H1 (cell line): ENCODE data around the gene CKAP4. TPM values are rescaled to one million over a fixed set of nuclear protein-coding genes. Genes with fewer than 3 reads are reported as not detected.
A peak's percentile ranks its signal among the peaks of the same experiment; 100 is the strongest.

Experiments used
- CTCF ChIA-PET: fragments of 300-600 bp; sonication (Branson Sonifier 250); formaldehyde crosslinking; loops from one replicate; lab custom pipeline; 2021; ENCODE audit not compliant: partially characterized antibody; lab: Charles Lee
- POLR2A ChIA-PET: fragments of 300-600 bp; sonication (Branson Sonifier 250); formaldehyde crosslinking; loops from one replicate; lab custom pipeline; 2021; ENCODE audit warnings: inconsistent platforms; ENCODE audit not compliant: partially characterized antibody; lab: Charles Lee
- DNase-seq, 2 experiments: peaks; one replicate each; pipeline versions ENCODE4 v3.0.0 to v3.0.0-alpha.2; 2010 to 2022; ENCODE audit warnings: low spot score in 2 of 2, low read depth in 1 of 2, mixed read lengths in 1 of 2
- FAIRE-seq: peaks from 2 replicates; lab custom pipeline; 2011; peaks lifted over from hg19 to GRCh38; lab: Jason Lieb, UNC
- H2AFZ ChIP-seq: 2 replicates; pipeline ENCODE4 v1.8.1; 2012; ENCODE audit warnings: low read length, inconsistent platforms
- H2AK5ac ChIP-seq: 2 replicates; pipeline ENCODE4 v1.6.1; 2013; ENCODE audit warnings: low read depth, low read length
- H2BK120ac ChIP-seq: replicated peaks from 2 replicates; pipeline ENCODE3; 2013; ENCODE audit warnings: low read depth, low read length, inconsistent platforms
- H2BK12ac ChIP-seq: 2 replicates; pipeline ENCODE4 v1.6.1; 2013; ENCODE audit warnings: low read depth, low read length
- H2BK15ac ChIP-seq: 2 replicates; pipeline ENCODE4 v1.6.1; 2013; ENCODE audit warnings: low read length
- H2BK20ac ChIP-seq: 2 replicates; pipeline ENCODE4 v1.6.1; 2013; ENCODE audit warnings: low read length
- H2BK5ac ChIP-seq: 2 replicates; pipeline ENCODE4 v1.6.1; 2013; ENCODE audit warnings: low read depth, low read length
- H3K14ac ChIP-seq: 2 replicates; pipeline ENCODE4 v1.6.1; 2013; ENCODE audit warnings: inconsistent platforms; ENCODE audit not compliant: insufficient read length
- H3K18ac ChIP-seq: 2 replicates; pipeline ENCODE4 v1.6.1; 2013; ENCODE audit warnings: low read length; ENCODE audit errors: extremely low read depth
- H3K23ac ChIP-seq: 2 replicates; pipeline ENCODE4 v1.6.1; 2013; ENCODE audit warnings: inconsistent platforms; ENCODE audit not compliant: insufficient read length
- H3K23me2 ChIP-seq: 2 replicates; pipeline ENCODE4 v1.6.1; 2013; ENCODE audit warnings: low read depth, low read length
- H3K27ac ChIP-seq: 2 replicates; pipeline ENCODE4 v1.6.1; 2011; ENCODE audit warnings: low read depth, low read length, inconsistent platforms
- H3K27me3 ChIP-seq, 4 experiments: replicated peaks in 1 of 4; 1 replicate in 1 of 4; 2 replicates in 3 of 4; pipeline versions ENCODE4 v1.6.1 to v1.8.1; 2011 to 2013; ENCODE audit warnings: low read length in 3 of 4, mild to moderate bottlenecking in 3 of 4, inconsistent platforms in 2 of 4, mixed read lengths in 2 of 4, moderate library complexity in 1 of 4; ENCODE audit not compliant: control insufficient read depth in 3 of 4, insufficient read depth in 3 of 4; ENCODE audit errors: extremely low read depth in 1 of 4
- H3K36me3 ChIP-seq, 4 experiments: 2 replicates each; pipeline versions ENCODE4 v1.6.1 to v1.8.1; 2011 to 2013; ENCODE audit warnings: mild to moderate bottlenecking in 4 of 4, low read length in 3 of 4, moderate library complexity in 2 of 4, control low read depth in 1 of 4, inconsistent platforms in 1 of 4; ENCODE audit not compliant: insufficient read depth in 4 of 4, control insufficient read depth in 2 of 4
- H3K4ac ChIP-seq: replicated peaks from 2 replicates; pipeline ENCODE3; 2013; ENCODE audit warnings: low read length, low read depth, mixed read lengths, inconsistent platforms; ENCODE audit not compliant: insufficient read length
- H3K4me1 ChIP-seq, 4 experiments: replicated peaks in 1 of 4; 1 replicate in 1 of 4; 2 replicates in 3 of 4; pipeline versions ENCODE4 v1.6.1 to v1.8.1; 2011 to 2013; ENCODE audit warnings: low read length in 3 of 4, inconsistent platforms in 2 of 4, mixed read lengths in 1 of 4; ENCODE audit not compliant: insufficient read depth in 4 of 4, control insufficient read depth in 3 of 4
- H3K4me2 ChIP-seq, 2 experiments: 2 replicates each; pipeline versions ENCODE4 v1.6.1 to v1.8.1; 2011 to 2013; ENCODE audit warnings: low read depth in 2 of 2, low read length in 2 of 2, control low read depth in 1 of 2, inconsistent platforms in 1 of 2, mild to moderate bottlenecking in 1 of 2; ENCODE audit not compliant: insufficient read depth in 1 of 2
- H3K4me3 ChIP-seq, 4 experiments: fragments of 200-600, 300-600 bp in 1 of 4; sonication (generic), shearing (Covaris generic), sonication (Bioruptor Twin) in 1 of 4; 2 replicates each; pipeline versions ENCODE4 v1.5.1 to v1.8.1; 2011 to 2016; ENCODE audit warnings: low read length in 4 of 4, low read depth in 3 of 4, control low read depth in 2 of 4, inconsistent platforms in 2 of 4, mild to moderate bottlenecking in 2 of 4, mixed read lengths in 1 of 4, moderate library complexity in 1 of 4; ENCODE audit not compliant: insufficient read depth in 2 of 4; ENCODE audit errors: extremely low read depth in 1 of 4
- H3K56ac ChIP-seq: replicated peaks from 2 replicates; pipeline ENCODE3; 2013; ENCODE audit warnings: low read depth, mild to moderate bottlenecking, mixed read lengths, low read length, inconsistent platforms; ENCODE audit not compliant: insufficient read length
- H3K79me1 ChIP-seq: 2 replicates; pipeline ENCODE4 v1.6.1; 2013; ENCODE audit warnings: low read depth, low read length, control low read depth
- H3K79me2 ChIP-seq, 2 experiments: 2 replicates each; pipeline versions ENCODE4 v1.6.1 to v1.8.1; 2012 to 2013; ENCODE audit warnings: low read length in 2 of 2, mild to moderate bottlenecking in 2 of 2, inconsistent platforms in 1 of 2; ENCODE audit not compliant: insufficient read depth in 2 of 2, control insufficient read depth in 1 of 2
- H3K9ac ChIP-seq, 4 experiments: replicated peaks in 1 of 4; 1 replicate in 1 of 4; 2 replicates in 3 of 4; pipeline versions ENCODE4 v1.6.1 to v1.8.1; 2011 to 2013; ENCODE audit warnings: low read depth in 3 of 4, low read length in 3 of 4, control low read depth in 2 of 4, mild to moderate bottlenecking in 2 of 4, moderate library complexity in 2 of 4, inconsistent platforms in 1 of 4; ENCODE audit errors: extremely low read depth in 1 of 4
- H3K9me3 ChIP-seq, 2 experiments: 2 replicates each; pipeline versions ENCODE4 v1.6.1 to v1.8.1; 2012 to 2013; ENCODE audit warnings: mild to moderate bottlenecking in 2 of 2, moderate library complexity in 2 of 2, control low read depth in 1 of 2, inconsistent platforms in 1 of 2, low read depth in 1 of 2, low read length in 1 of 2, mixed read lengths in 1 of 2; ENCODE audit not compliant: insufficient read depth in 2 of 2
- H4K20me1 ChIP-seq, 2 experiments: replicated peaks in 1 of 2; 2 replicates each; pipeline versions ENCODE3 to v1.8.1; 2011 to 2013; ENCODE audit warnings: inconsistent platforms in 2 of 2, low read length in 2 of 2, mild to moderate bottlenecking in 1 of 2; ENCODE audit not compliant: insufficient read depth in 2 of 2, control insufficient read depth in 1 of 2
- H4K5ac ChIP-seq: 2 replicates; pipeline ENCODE4 v1.6.1; 2013; ENCODE audit warnings: low read length, low read depth, mixed read lengths, inconsistent platforms; ENCODE audit not compliant: insufficient read length
- H4K8ac ChIP-seq: 2 replicates; pipeline ENCODE4 v1.8.0; 2013; ENCODE audit warnings: mild to moderate bottlenecking, moderate library complexity, low read length, inconsistent platforms; ENCODE audit not compliant: insufficient read depth; ENCODE audit errors: extremely low read depth
- H4K91ac ChIP-seq: replicated peaks from 2 replicates; pipeline ENCODE3; 2013; ENCODE audit warnings: low read length, mixed read lengths, inconsistent platforms; ENCODE audit not compliant: insufficient read length
- CBX5 ChIP-seq: fragments of 300-800, 300-1000 bp; sonication (generic); IDR thresholded peaks from 2 replicates; pipeline ENCODE4 v1.7.1; 2016; ENCODE audit warnings: antibody characterized with exemption, low read length, low read depth
- KDM5A ChIP-seq: fragments of 200-600 bp; IDR thresholded peaks from 2 replicates; pipeline ENCODE4 v1.7.1; 2012; ENCODE audit warnings: mild to moderate bottlenecking, low read length, inconsistent platforms, mixed read lengths
- WGBS, 2 experiments: shearing (Covaris generic) in 1 of 2; methylation state at CpG; one replicate each; pipeline versions ENCODE4 v1.1.6 to v1.1.7; 2013 to 2015; ENCODE audit warnings: low lambda C conversion rate in 2 of 2, mixed read lengths in 2 of 2, inconsistent platforms in 1 of 2, low coverage in 1 of 2, missing lambda C conversion rate in 1 of 2; ENCODE audit not compliant: insufficient replicate concordance in 2 of 2, insufficient coverage in 1 of 2, insufficient read length in 1 of 2; ENCODE audit errors: extremely low coverage in 1 of 2, missing lambda C conversion rate in 1 of 2; 5-methylcytosine and 5-hydroxymethylcytosine counted together
- polyA plus RNA-seq, 7 experiments: library from polyadenylated mRNA; depleted of rRNA in 3 of 7; stranded (reverse) in 5 of 7; unstranded in 2 of 7; fragments of >200 nt in 5 of 7; fragments of 200-250 nt in 2 of 7; gene quantifications; 1 replicate in 5 of 7; 2 replicates in 1 of 7; 4 replicates in 1 of 7; pipeline versions ENCODE4 v1.2.1 to v1.2.3, GENCODE V29; 2011 to 2013; ENCODE audit warnings: missing spikeins in 2 of 7, mixed read lengths in 2 of 7
- total RNA-seq: library from RNA; stranded (reverse); fragmentation: NEBNext Ultra II Directional; extraction: Animal tissue kit (Norgen Biotek cat#: 25700); gene quantifications from 2 replicates; pipeline ENCODE4 v1.2.1, GENCODE V29; 2021

The CKAP4 gene
- total and polyA plus RNA-seq, 2 of the 8 experiments (the other 6 are each of a cell fraction or from before 2014, with no cell fraction given) = 35.8 to 80.7 TPM

- Histone ChIP-seq H2BK15ac (no peak overlapping the region), H3K79me2 (no peaks in the 10 kb centered on the region), H3K23me2 (peaks cover 2% of the 10 kb centered on the region; the same call in 1 of the 2 replicates), H3K36me3 (no peaks in the 10 kb centered on the region), H4K91ac (no peak overlapping the region), H2AK5ac (no peak overlapping the region), H3K4ac (no peak overlapping the region), H3K9me3 (no peaks in the 10 kb centered on the region), H3K27me3 (no peaks in the 10 kb centered on the region), H3K4me1 (no peaks in the 10 kb centered on the region), H2AFZ (peak overlapping the region; percentile 85; the same call in 1 of the 2 replicates), H2BK120ac (no peak overlapping the region), H3K9ac (no peak overlapping the region), H2BK20ac (no peak overlapping the region), H3K56ac (no peak overlapping the region), H3K23ac (no peak overlapping the region), H4K8ac (no peak overlapping the region), H2BK12ac (no peak overlapping the region), H3K27ac (no peak overlapping the region), H3K14ac (no peak overlapping the region), H3K4me3 (no peak overlapping the region), H3K18ac (no peak overlapping the region), H4K5ac (no peak overlapping the region), H4K20me1 (no peaks in the 10 kb centered on the region), H3K79me1 (no peaks in the 10 kb centered on the region), H3K4me2 (no peak overlapping the region), H2BK5ac (no peak overlapping the region)
- ChIA-PET CTCF (interaction anchor here (1.1 to 4.3 kb wide), 5 partner anchors 8 to 51 kb away, joined by 3 to 18 read pairs (median 4); no protein-coding TSS in a partner anchor), POLR2A (interaction anchor here (1.0 to 1.8 kb wide), 2 partner anchors 10 to 28 kb away, joined by 3 to 5 read pairs; no protein-coding TSS in a partner anchor)
- no peak for DNase-seq
- no peak for FAIRE-seq
- TF ChIP-seq KDM5A (no peak), CBX5 (no peak)
- 92% methylated on average over 7 of the region's 7 CpGs; no CpG with 5 or more reads in 1 of the 2 experiments for WGBS, 2 experiments
Observed at GRCh38 chr12:106274575-106275121, 26.8 kb upstream of the CKAP4 start.
